Measurements from ENCODE around the gene WDR49. TPM values are rescaled to one million over a fixed set of nuclear protein-coding genes. Genes with fewer than 3 reads are reported as not detected.

WDR49 gene
- total RNA-seq, 1 experiment from 2014 or later, result 1.4 TPM

DNA sequence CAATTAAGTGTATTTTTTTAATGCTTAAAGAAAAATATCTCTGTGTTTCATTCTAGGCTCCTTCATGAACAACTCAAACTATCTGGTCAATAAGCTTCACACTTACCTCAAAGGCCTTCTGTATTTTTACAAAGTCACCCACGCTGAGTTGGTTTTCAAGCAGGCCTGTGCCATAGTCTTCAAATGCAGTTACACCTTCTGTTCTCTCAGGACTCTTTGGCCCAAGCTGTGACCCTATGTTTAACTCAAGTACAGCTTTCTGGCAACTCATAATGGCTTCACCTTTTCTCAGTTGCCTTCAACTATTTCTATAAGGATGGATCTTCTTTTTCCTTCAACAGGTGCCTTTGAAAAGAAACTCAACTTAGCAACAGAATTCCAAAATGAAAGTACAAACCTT, 587 bp downstream of the WDR49 start:
- H3K4me1 Mint-ChIP-seq (ENCODE audit: low read depth, unreplicated experiment), result no peaks in the 10 kb centered on the region

DNA sequence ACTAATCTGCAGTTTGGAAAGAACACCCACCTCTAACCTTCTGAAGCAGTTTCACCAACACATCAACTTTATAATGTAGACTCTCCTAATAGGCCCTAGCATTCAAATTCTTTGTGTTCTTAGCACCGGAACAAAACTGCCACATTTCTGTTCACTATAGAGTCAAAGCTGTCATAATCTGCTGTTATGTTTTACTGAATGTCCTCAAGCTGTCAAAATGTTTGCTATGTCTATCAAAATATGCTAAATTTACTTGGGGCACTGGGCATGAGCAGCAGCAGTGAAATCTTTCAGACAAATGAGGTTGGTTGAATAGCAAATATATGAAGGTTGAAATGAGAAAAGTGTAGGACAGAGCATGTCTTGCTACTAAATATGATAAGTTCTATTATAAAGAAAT, 1.9 kb downstream of the WDR49 start:
- H3K4me3 Mint-ChIP-seq (ENCODE audit: low read depth, unreplicated experiment), result no peak overlapping the region
- H3K9me3 Mint-ChIP-seq (ENCODE audit: low read depth, unreplicated experiment), result no peaks in the 10 kb centered on the region
- TF ChIP-seq, protein P1, sequence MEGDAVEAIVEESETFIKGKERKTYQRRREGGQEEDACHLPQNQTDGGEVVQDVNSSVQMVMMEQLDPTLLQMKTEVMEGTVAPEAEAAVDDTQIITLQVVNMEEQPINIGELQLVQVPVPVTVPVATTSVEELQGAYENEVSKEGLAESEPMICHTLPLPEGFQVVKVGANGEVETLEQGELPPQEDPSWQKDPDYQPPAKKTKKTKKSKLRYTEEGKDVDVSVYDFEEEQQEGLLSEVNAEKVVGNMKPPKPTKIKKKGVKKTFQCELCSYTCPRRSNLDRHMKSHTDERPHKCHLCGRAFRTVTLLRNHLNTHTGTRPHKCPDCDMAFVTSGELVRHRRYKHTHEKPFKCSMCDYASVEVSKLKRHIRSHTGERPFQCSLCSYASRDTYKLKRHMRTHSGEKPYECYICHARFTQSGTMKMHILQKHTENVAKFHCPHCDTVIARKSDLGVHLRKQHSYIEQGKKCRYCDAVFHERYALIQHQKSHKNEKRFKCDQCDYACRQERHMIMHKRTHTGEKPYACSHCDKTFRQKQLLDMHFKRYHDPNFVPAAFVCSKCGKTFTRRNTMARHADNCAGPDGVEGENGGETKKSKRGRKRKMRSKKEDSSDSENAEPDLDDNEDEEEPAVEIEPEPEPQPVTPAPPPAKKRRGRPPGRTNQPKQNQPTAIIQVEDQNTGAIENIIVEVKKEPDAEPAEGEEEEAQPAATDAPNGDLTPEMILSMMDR (IDR thresholded peaks at IDR 0.05; ENCODE audit: unreplicated experiment), result no peak
- no peaks in the 10 kb centered on the region for H3K27me3 Mint-ChIP-seq (ENCODE audit: unreplicated experiment)
- intact Hi-C loops (cut with micrococcal nuclease; ENCODE audit: unreplicated experiment), result no loop called here
- no peaks in the 10 kb centered on the region for H3K36me3 Mint-ChIP-seq (ENCODE audit: insufficient read depth, unreplicated experiment)
- no TSS peak for BruUV-seq (replicated peaks)
- CTCF ChIA-PET, result no interaction called here
- DNase-seq, result no peak
- no peaks in the 10 kb centered on the region for H3K4me1 Mint-ChIP-seq (ENCODE audit: low read depth, unreplicated experiment)
- no peak overlapping the region for H3K27ac Mint-ChIP-seq (ENCODE audit: unreplicated experiment)

More for the DNA sequence above, 587 bp downstream of the WDR49 start:
- no peaks in the 10 kb centered on the region for H3K9me3 Mint-ChIP-seq (ENCODE audit: low read depth, unreplicated experiment)
- TF ChIP-seq, protein P1 (IDR thresholded peaks at IDR 0.05; ENCODE audit: unreplicated experiment), result no peak
- BruUV-seq (replicated peaks), result no TSS peak
- no peak overlapping the region for H3K27ac Mint-ChIP-seq (ENCODE audit: unreplicated experiment)
- no peaks in the 10 kb centered on the region for H3K36me3 Mint-ChIP-seq (ENCODE audit: insufficient read depth, unreplicated experiment)
- no peak for DNase-seq
- H3K27me3 Mint-ChIP-seq (ENCODE audit: unreplicated experiment), result no peaks in the 10 kb centered on the region
- intact Hi-C loops (cut with micrococcal nuclease; ENCODE audit: unreplicated experiment), result no loop called here
- CTCF ChIA-PET, result interaction anchor here (1.0 kb wide), 1 partner anchor 273 kb away, joined by 3 read pairs; the partner anchor contains the start of gene ZBBX
- H3K4me3 Mint-ChIP-seq (ENCODE audit: low read depth, unreplicated experiment), result no peak overlapping the region

DNA sequence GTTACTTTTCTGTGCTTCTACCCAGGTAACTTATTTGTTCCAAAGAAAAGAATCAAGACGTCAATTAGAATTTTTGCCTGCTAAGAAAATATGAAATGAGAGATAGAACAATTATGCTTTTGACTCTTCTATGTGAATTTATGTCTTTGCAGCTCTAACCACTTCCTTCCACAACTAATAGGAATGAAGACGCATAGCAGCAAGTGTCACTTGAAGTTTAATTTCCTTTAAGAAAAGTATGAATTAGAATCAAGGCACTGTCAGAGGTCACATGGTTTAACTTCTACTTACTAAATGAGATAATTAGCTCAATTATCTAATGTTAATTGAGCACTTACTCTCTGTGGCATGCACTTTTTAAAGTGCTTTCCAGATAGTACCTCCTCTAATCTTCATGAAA, 3.3 kb downstream of the WDR49 start:
- Mint-ChIP-seq H3K36me3 (ENCODE audit: insufficient read depth, unreplicated experiment) (no peaks in the 10 kb centered on the region), H3K4me3 (ENCODE audit: low read depth, unreplicated experiment) (no peak overlapping the region), H3K9me3 (ENCODE audit: low read depth, unreplicated experiment) (peaks cover 5% of the 10 kb centered on the region), H3K27ac (ENCODE audit: unreplicated experiment) (no peak overlapping the region), H3K27me3 (ENCODE audit: unreplicated experiment) (no peaks in the 10 kb centered on the region), H3K4me1 (ENCODE audit: low read depth, unreplicated experiment) (no peaks in the 10 kb centered on the region)
- intact Hi-C loops (cut with micrococcal nuclease; ENCODE audit: unreplicated experiment), result no loop called here
- no peak for DNase-seq
- no TSS peak for BruUV-seq (replicated peaks)
- CTCF ChIA-PET, result interaction anchor here (0.6 kb wide), 1 partner anchor 81 kb away, joined by 3 read pairs; no protein-coding TSS in a partner anchor
- TF ChIP-seq, protein P1 (IDR thresholded peaks at IDR 0.05; ENCODE audit: unreplicated experiment), result no peak

DNA sequence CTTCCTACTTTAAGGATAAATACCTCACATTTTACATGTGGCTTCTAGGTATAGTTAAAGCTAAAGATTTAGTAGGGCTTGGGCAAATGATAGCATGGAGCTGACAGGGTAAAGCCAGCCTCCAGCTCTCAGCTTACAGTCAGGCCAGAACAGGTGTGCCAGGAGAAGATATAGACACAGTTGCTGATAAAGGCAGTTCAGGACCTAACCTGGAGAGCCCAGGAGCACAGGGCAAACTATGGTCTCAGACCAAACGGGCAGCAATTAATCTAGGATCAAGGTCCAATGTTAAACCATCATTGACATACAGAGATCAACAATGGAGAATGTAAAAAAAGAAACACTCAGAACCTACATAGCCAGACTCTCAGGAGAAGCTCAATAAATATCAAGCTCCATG, 4.0 kb downstream of the WDR49 start:
- peaks cover 5% of the 10 kb centered on the region for H3K9me3 Mint-ChIP-seq (ENCODE audit: low read depth, unreplicated experiment)
- TF ChIP-seq, protein P1 (IDR thresholded peaks at IDR 0.05; ENCODE audit: unreplicated experiment), result no peak
- no peak overlapping the region for H3K27ac Mint-ChIP-seq (ENCODE audit: unreplicated experiment)
- H3K4me3 Mint-ChIP-seq (ENCODE audit: low read depth, unreplicated experiment), result no peak overlapping the region
- intact Hi-C loops (cut with micrococcal nuclease; ENCODE audit: unreplicated experiment), result no loop called here
- H3K4me1 Mint-ChIP-seq (ENCODE audit: low read depth, unreplicated experiment), result no peaks in the 10 kb centered on the region
- H3K27me3 Mint-ChIP-seq (ENCODE audit: unreplicated experiment), result no peaks in the 10 kb centered on the region
- no peaks in the 10 kb centered on the region for H3K36me3 Mint-ChIP-seq (ENCODE audit: insufficient read depth, unreplicated experiment)
- BruUV-seq (replicated peaks), result no TSS peak
- no peak for DNase-seq
- CTCF ChIA-PET, result no interaction called here
